DOHH2 (cell line): Measurements from ENCODE around the gene STRN4.

Source experiments
- H3F3A ChIP-seq: fragments of 200-600 bp; sonication (generic), shearing (Covaris generic); 2 replicates; pipeline ENCODE4 v1.6.0; 2016; ENCODE audit warnings: antibody characterized with exemption, mild to moderate bottlenecking; ENCODE audit not compliant: control insufficient read depth, insufficient read depth
- H3K27ac ChIP-seq: fragments of 200-600 bp; sonication (generic); 2 replicates; pipeline ENCODE4 v1.5.1; 2014; ENCODE audit warnings: low read depth, mild to moderate bottlenecking, low read length, moderate library complexity
- H3K27me3 ChIP-seq: fragments of 200-600 bp; sonication (generic); 2 replicates; pipeline ENCODE4 v1.6.1; 2014; ENCODE audit warnings: mild to moderate bottlenecking, low read length, mixed read lengths; ENCODE audit not compliant: control insufficient read depth
- H3K36me3 ChIP-seq: fragments of 200-600 bp; sonication (generic); 2 replicates; pipeline ENCODE4 v1.6.1; 2014; ENCODE audit warnings: mild to moderate bottlenecking, low read length, moderate library complexity, mixed read lengths; ENCODE audit not compliant: control insufficient read depth
- H3K4me1 ChIP-seq: fragments of 200-600 bp; sonication (generic); 2 replicates; pipeline ENCODE4 v1.6.1; 2014; ENCODE audit warnings: mild to moderate bottlenecking, low read length, mixed read lengths; ENCODE audit not compliant: control insufficient read depth
- H3K4me2 ChIP-seq: fragments of 200-600 bp; sonication (generic); 2 replicates; pipeline ENCODE4 v1.6.0; 2014; ENCODE audit warnings: mild to moderate bottlenecking, low read length, moderate library complexity
- H3K4me3 ChIP-seq: fragments of 200-600 bp; sonication (generic); 2 replicates; pipeline ENCODE4 v1.5.1; 2014; ENCODE audit warnings: mild to moderate bottlenecking, low read length, mixed read lengths
- H3K79me2 ChIP-seq: fragments of 200-600 bp; sonication (generic); 2 replicates; pipeline ENCODE4 v1.6.1; 2014; ENCODE audit warnings: mild to moderate bottlenecking, low read length, mixed read lengths; ENCODE audit not compliant: control insufficient read depth
- H3K9me2 ChIP-seq: fragments of 200-600 bp; sonication (generic); replicated peaks from 2 replicates; pipeline ENCODE4 v1.6.1; 2014; ENCODE audit warnings: mild to moderate bottlenecking, low read length, mixed read lengths; ENCODE audit not compliant: control insufficient read depth
- H3K9me3 ChIP-seq: fragments of 200-600 bp; sonication (generic); 2 replicates; pipeline ENCODE4 v1.6.1; 2014; ENCODE audit warnings: antibody characterized with exemption, low read length, mixed read lengths; ENCODE audit not compliant: control insufficient read depth, insufficient read depth
- H4K20me1 ChIP-seq: fragments of 200-600 bp; sonication (generic); 2 replicates; pipeline ENCODE4 v1.6.0; 2014; ENCODE audit warnings: low read depth, mild to moderate bottlenecking, antibody characterized with exemption, low read length, moderate library complexity; ENCODE audit not compliant: control insufficient read depth, insufficient read depth
- CTCF ChIP-seq: fragments of 200-600 bp; sonication (generic); IDR thresholded peaks from one replicate; pipeline ENCODE4 v1.5.1; 2014; ENCODE audit warnings: antibody characterized with exemption, mild to moderate bottlenecking, low read depth, low read length; ENCODE audit not compliant: poor library complexity, severe bottlenecking
- EZH2phosphoT487 ChIP-seq: fragments of 200-600 bp; sonication (generic); IDR thresholded peaks from 2 replicates; pipeline ENCODE4 v1.6.1; 2017; ENCODE audit warnings: borderline replicate concordance, mild to moderate bottlenecking, antibody characterized with exemption, low read length, moderate library complexity, mixed read lengths

The STRN4 gene

GRCh38 chr19:46742926-46743480, 3.2 kb downstream of the STRN4 start:
- peaks cover 61% of the 10 kb centered on the region for H3K36me3 ChIP-seq
- H4K20me1 ChIP-seq, result peaks cover 29% of the 10 kb centered on the region

DNA sequence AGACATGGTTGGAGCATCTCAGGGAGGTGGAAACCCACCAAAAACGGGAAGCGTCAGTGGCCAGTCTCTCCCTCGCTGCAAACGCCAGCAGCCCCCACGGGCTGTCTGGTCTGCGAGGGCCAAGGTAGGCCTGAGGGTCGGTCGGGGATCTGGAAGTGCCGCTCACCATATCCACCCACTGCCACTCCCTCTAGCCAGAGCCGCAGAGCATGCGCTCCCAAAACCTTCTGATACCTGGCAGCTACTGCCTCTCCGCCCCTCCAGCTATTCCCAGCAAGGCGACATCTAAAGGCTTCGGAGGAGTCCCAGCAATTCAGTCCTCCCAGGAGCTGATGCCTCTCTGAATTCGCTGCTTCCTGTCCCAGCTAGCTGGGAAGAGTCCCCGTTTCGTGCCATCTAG, 4.8 kb downstream of the STRN4 start:
- Histone ChIP-seq H3K27me3 (no peaks in the 10 kb centered on the region), H3K9me3 (no peaks in the 10 kb centered on the region), H3K4me3 (no peak overlapping the region), H3K79me2 (peaks cover 96% of the 10 kb centered on the region), H3K27ac (no peak overlapping the region), H4K20me1 (peaks cover 29% of the 10 kb centered on the region; the same call in 1 of the 2 replicates), H3K4me1 (peaks cover 18% of the 10 kb centered on the region), H3K9me2 (no peaks in the 10 kb centered on the region), H3F3A (no peaks in the 10 kb centered on the region), H3K4me2 (no peak overlapping the region), H3K36me3 (peaks cover 75% of the 10 kb centered on the region)
- no peak for TF ChIP-seq EZH2phosphoT487
- TF ChIP-seq CTCF, result no peak

More at GRCh38 chr19:46742926-46743480, 3.2 kb downstream of the STRN4 start:
- TF ChIP-seq EZH2phosphoT487, result no peak
- TF ChIP-seq CTCF, result no peak
- Histone ChIP-seq H3K4me2 (peak overlapping the region; percentile 6; the same call in 1 of the 2 replicates), H3K9me2 (no peaks in the 10 kb centered on the region), H3K27me3 (no peaks in the 10 kb centered on the region), H3F3A (peaks cover 5% of the 10 kb centered on the region; the same call in 1 of the 2 replicates), H3K27ac (no peak overlapping the region), H3K4me3 (no peak overlapping the region), H3K9me3 (no peaks in the 10 kb centered on the region), H3K79me2 (peaks cover 90% of the 10 kb centered on the region), H3K4me1 (peaks cover 28% of the 10 kb centered on the region)

DNA sequence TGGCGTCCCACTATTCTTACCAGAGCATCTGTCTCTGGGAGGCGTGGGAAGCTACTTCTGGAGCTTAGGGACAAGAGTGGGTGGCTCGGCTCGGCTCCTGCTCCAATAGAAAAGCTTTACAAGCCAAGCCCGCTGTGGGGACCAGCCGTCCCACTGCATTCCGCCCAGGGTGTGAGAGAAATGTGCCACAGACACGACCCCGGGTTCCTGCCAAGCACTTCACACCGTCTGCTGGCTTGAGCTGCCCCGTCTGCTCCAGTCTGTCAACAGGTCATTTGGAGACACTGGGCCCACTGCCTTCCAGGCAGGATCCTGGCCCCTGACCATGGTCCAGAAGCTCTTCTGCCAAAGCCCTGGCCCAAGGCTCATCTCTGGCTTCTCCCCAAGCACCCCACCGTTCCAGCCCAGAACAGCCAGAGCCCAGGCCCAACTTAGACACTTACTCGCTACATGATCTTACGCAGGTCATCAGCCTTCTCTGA, 6.9 kb downstream of the STRN4 start:
- Histone ChIP-seq H3K27ac (no peak overlapping the region), H3F3A (no peaks in the 10 kb centered on the region), H3K4me1 (peaks cover 10% of the 10 kb centered on the region), H3K36me3 (peaks cover 70% of the 10 kb centered on the region), H3K4me2 (no peak overlapping the region), H4K20me1 (peaks cover 18% of the 10 kb centered on the region; the same call in 1 of the 2 replicates), H3K27me3 (no peaks in the 10 kb centered on the region), H3K4me3 (no peak overlapping the region), H3K79me2 (peaks cover 78% of the 10 kb centered on the region), H3K9me2 (no peaks in the 10 kb centered on the region), H3K9me3 (no peaks in the 10 kb centered on the region)
- no peak for TF ChIP-seq CTCF
- no peak for TF ChIP-seq EZH2phosphoT487
